Peyer's patch (tissue), 4 donors: Measurements from ENCODE around the gene EFL1. TPM values are rescaled to one million over a fixed set of nuclear protein-coding genes. Genes with fewer than 3 reads are reported as not detected.

Experiments
- DNase-seq, 3 donors: peaks; one replicate each; pipeline ENCODE4 v3.0.0-alpha.2; 2017 to 2019
- H3K27ac ChIP-seq, 4 donors: fragments of 200-600 bp; sonication (generic); one replicate each; pipeline ENCODE4 v1.5.1; 2016 to 2019
- H3K27me3 ChIP-seq, 2 donors: fragments of 200-600 bp; sonication (generic); one replicate each; pipeline ENCODE4 v1.5.1; 2019
- H3K36me3 ChIP-seq, 3 donors: fragments of 200-600 bp; sonication (generic); one replicate each; pipeline ENCODE4 v1.5.1; 2016 to 2019
- H3K4me1 ChIP-seq, 4 donors: fragments of 200-600 bp; sonication (generic); one replicate each; pipeline ENCODE4 v1.5.1; 2016 to 2019
- H3K4me3 ChIP-seq, 4 donors: fragments of 200-600 bp; sonication (generic); 1 replicate in 3 of 4; 2 replicates in 1 of 4; pipeline ENCODE4 v1.5.1; 2016 to 2019; ENCODE audit warnings: mild to moderate bottlenecking in 1 of 4
- H3K9me3 ChIP-seq, 4 donors: fragments of 200-600 bp; sonication (generic); one replicate each; pipeline ENCODE4 v1.5.1; 2016 to 2019; ENCODE audit warnings: mild to moderate bottlenecking in 1 of 4
- POLR2A ChIP-seq, 2 donors: fragments of 450-650 bp; IDR thresholded peaks; one replicate each; pipeline ENCODE4 v1.5.1; 2017; ENCODE audit warnings: antibody characterized with exemption in 2 of 2, mild to moderate bottlenecking in 2 of 2, moderate library complexity in 2 of 2
- small RNA-seq, 2 donors: library from RNA; depleted of rRNA; stranded (forward); fragments of <200 nt; gene quantifications; one replicate each; pipeline ENCODE3, GENCODE V24; 2016
- total RNA-seq, 4 donors: library from RNA; depleted of rRNA; stranded (reverse); fragments of >200 nt; gene quantifications; one replicate each; pipeline ENCODE4 v1.1.0, GENCODE V29; 2016
- TF ChIP-seq, protein P1 (sequence below), 6 experiments: fragments of 450-650 bp in 4 of 6; fragments of 200-600 bp in 2 of 6; sonication (generic) in 1 of 6; IDR thresholded peaks; one replicate each; pipeline ENCODE4 v1.5.1; 2017 to 2019; ENCODE audit warnings: antibody characterized with exemption in 6 of 6, mild to moderate bottlenecking in 3 of 6, moderate library complexity in 1 of 6

The EFL1 gene
- total RNA-seq, 4 donors from 2014 or later, result 32.2 to 43.9 (median 40.0) TPM

DNA sequence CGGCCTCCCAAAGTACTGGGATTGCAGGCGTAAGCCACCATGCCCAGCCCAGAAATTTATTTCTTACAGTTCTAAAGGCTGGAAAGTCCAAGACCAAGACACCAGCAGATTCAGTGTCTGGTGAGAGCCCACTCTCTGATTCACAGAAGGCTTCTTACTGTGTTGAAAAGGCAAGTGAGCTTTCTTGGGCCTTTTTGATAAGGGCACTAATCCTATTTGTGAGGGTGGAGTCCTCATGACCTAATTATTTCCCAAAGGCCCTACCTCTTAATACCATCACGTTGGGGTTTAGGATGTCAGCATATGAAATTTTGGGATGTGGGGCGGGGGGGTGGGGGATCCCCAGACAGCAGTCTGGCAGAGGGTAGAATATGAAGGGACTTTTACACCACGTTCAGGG, 169.2 kb downstream of the EFL1 start:
- H3K4me1 ChIP-seq, result no peaks in the 10 kb centered on the region
- no peak overlapping the region for H3K4me3 ChIP-seq
- no peak overlapping the region for H3K27ac ChIP-seq
- DNase-seq, result no peak
- TF ChIP-seq, protein P1, sequence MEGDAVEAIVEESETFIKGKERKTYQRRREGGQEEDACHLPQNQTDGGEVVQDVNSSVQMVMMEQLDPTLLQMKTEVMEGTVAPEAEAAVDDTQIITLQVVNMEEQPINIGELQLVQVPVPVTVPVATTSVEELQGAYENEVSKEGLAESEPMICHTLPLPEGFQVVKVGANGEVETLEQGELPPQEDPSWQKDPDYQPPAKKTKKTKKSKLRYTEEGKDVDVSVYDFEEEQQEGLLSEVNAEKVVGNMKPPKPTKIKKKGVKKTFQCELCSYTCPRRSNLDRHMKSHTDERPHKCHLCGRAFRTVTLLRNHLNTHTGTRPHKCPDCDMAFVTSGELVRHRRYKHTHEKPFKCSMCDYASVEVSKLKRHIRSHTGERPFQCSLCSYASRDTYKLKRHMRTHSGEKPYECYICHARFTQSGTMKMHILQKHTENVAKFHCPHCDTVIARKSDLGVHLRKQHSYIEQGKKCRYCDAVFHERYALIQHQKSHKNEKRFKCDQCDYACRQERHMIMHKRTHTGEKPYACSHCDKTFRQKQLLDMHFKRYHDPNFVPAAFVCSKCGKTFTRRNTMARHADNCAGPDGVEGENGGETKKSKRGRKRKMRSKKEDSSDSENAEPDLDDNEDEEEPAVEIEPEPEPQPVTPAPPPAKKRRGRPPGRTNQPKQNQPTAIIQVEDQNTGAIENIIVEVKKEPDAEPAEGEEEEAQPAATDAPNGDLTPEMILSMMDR (IDR thresholded peaks at IDR 0.05), result no peak
- no peak for TF ChIP-seq POLR2A (IDR thresholded peaks at IDR 0.05)
- no peaks in the 10 kb centered on the region for H3K27me3 ChIP-seq
- H3K36me3 ChIP-seq, result no peaks in the 10 kb centered on the region
- H3K9me3 ChIP-seq, result no peaks in the 10 kb centered on the region

DNA sequence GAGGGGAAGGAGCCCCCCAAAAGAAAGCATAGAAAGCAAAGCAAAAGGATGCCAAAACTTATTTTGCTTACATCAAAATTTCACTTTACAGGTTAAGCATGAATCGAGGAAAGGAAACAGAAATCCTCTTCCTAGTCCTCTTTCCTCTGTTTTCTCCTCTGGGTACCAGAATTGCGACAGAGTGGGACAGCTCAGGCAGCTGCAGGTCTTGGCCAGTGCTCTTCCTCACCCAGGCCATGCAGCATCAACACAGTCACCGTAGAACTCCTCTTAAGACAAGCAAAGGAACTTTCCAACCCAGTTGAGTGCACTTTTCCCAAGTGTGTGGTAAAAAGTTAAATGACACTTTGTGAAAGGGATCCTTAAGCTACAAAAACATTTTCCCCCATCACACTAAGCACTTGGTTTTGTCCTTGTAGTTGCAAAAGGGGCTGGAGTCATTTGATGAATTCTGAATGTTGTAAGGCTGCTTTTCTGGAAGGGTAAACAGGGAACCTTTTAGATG, 170.8 kb downstream of the EFL1 start:
- Histone ChIP-seq H3K27ac (no peak overlapping the region), H3K9me3 (no peaks in the 10 kb centered on the region), H3K27me3 (no peaks in the 10 kb centered on the region), H3K4me1 (no peaks in the 10 kb centered on the region), H3K36me3 (no peaks in the 10 kb centered on the region), H3K4me3 (no peak overlapping the region)
- no peak for DNase-seq
- no peak for TF ChIP-seq POLR2A (IDR thresholded peaks at IDR 0.05)
- TF ChIP-seq, protein P1 (IDR thresholded peaks at IDR 0.05), result no peak

DNA sequence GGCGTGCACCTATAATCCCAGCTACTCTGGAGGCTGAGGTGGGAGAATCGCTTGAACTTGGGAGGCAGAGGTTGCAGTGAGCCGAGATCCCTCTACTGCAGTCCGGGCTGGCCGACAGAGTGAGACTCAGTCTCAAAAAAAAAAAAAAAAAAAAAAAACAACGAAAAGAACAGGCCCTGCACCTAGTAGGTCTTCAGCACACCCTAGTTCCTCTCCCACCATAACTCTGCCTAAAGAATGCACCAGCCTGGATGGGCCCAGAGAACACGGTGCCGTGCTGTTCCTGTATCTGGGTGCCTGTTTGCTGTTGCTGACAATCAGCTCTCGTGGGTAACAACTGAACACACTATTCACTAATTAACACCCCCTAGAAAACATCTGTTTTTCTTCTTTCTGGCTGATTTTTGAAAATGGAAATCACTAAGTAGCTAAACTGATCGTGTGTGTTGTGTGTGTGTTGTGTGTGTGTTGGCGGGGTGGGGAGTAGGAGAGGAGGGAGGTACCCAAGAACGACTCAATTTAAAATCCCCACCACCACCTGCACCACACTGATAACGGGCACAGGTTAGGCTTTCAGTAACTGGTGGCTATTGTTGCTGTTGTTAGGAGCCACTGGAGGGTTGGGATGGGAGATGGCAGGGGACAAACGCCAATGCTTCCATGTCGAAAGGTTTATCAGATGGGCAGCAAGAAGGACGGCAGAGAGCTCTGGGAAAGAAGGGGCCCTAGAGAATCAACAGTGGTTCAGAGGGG, 176.1 kb downstream of the EFL1 start:
- no peaks in the 10 kb centered on the region for H3K36me3 ChIP-seq
- H3K4me3 ChIP-seq, result no peak overlapping the region
- H3K9me3 ChIP-seq, result no peaks in the 10 kb centered on the region
- no peaks in the 10 kb centered on the region for H3K4me1 ChIP-seq
- no peak overlapping the region for H3K27ac ChIP-seq
- DNase-seq, result no peak
- no peak for TF ChIP-seq POLR2A (IDR thresholded peaks at IDR 0.05)
- TF ChIP-seq, protein P1 (IDR thresholded peaks at IDR 0.05), result no peak
- H3K27me3 ChIP-seq, result no peaks in the 10 kb centered on the region

DNA sequence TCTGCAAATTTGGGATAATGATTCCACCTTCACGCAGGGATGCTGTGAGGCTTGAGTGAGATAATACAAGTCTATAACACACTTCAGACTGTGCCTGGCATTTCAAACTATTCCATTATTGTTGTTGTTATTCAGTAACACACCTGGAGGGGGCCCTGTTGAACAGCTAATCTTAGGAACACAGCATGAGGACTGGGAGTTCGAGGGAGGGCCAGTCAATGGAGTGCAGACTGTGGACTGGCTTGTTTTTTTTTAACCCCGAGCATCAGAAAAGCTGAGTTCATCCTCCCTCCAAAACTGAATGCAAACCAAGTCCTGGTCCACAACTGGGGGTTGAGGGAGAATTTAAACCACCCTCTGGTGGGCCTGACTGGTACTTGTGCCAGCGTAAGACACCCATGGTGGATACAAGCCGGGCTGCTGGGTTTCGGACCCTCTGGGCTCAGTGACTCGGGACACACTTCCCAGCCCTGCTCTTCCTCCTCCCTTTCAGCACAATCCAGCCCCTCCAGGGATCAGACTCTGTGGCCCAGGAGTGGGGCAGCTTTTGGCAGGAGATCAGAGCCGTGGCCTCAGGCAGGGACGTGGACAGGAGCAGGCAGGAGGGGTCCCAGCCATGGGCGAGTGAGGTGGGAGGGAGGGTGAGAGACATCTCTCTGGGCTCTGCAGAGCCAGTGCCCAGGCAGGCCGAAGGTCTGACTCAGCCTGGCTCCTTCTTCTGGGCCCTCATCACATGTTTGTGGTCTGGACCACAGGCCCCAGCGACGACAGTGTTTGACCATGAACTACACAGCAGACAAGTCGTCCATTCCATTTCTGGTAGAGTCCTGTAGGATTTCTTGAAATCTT, 180.4 kb downstream of the EFL1 start:
- H3K4me1 ChIP-seq, result no peaks in the 10 kb centered on the region
- no peak overlapping the region for H3K4me3 ChIP-seq
- H3K9me3 ChIP-seq, result no peaks in the 10 kb centered on the region
- H3K36me3 ChIP-seq, result no peaks in the 10 kb centered on the region
- no peaks in the 10 kb centered on the region for H3K27me3 ChIP-seq
- no peak for DNase-seq
- TF ChIP-seq POLR2A (IDR thresholded peaks at IDR 0.05), result no peak
- TF ChIP-seq, protein P1 (IDR thresholded peaks at IDR 0.05), result no peak
- no peak overlapping the region for H3K27ac ChIP-seq

DNA sequence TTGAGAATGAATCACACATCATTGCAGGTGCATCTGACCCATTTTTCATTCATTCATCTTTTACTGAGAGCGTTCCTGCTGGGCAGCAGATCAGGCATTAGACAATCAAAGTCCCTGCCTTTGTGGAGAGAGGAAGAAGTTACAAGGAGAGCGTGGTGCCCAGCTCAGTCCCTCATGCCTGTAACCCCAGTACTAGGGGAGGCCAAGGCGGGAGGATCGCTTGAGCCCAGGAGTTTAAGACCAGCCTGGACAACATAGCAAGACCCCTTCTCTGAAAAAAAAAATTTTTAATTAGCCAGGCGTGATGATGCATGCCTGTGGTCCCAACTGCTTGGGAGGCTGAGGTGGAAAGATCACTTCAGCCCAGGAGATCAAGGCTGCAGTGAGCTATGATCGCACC, 181.8 kb downstream of the EFL1 start:
- Histone ChIP-seq H3K4me1 (no peaks in the 10 kb centered on the region), H3K27me3 (no peaks in the 10 kb centered on the region), H3K27ac (no peak overlapping the region), H3K36me3 (no peaks in the 10 kb centered on the region), H3K9me3 (no peaks in the 10 kb centered on the region), H3K4me3 (no peak overlapping the region)
- TF ChIP-seq, protein P1 (IDR thresholded peaks at IDR 0.05), result no peak
- no peak for TF ChIP-seq POLR2A (IDR thresholded peaks at IDR 0.05)
- DNase-seq, result no peak

Small RNAs within 50 kb of the gene (small RNA-seq; reads per million reads assigned to genes)
- gene RNU1-77P, result 0 reads per million in 2 donors

Other genes with a start within 250 kb of the EFL1 start
- 1 to 10 TPM in 2 of 4 donors, under 1 TPM in 1, not detected in 1; 0.40 to 1.7 (median 1.1) TPM for gene MEX3B, start 216.7 kb downstream of the EFL1 start, total RNA-seq
- 1 to 10 TPM in 1 of 4 donors, not detected in 3; 5.0 TPM for gene SAXO2, start 84 bp upstream of the EFL1 start, total RNA-seq
- 1 to 10 TPM in 2 of 4 donors, under 1 TPM in 1, not detected in 1; 0.95 to 5.8 (median 1.6) TPM for gene GOLGA6L10, start 86.7 kb upstream of the EFL1 start, total RNA-seq
- gene GOLGA6L9, start 167.1 kb upstream of the EFL1 start, total RNA-seq, result 10 to 100 TPM in 1 of 4 donors, 1 to 10 TPM in 3; 3.0 to 13.2 (median 6.4) TPM